ENCODE data around the gene CSNK1A1.

CSNK1A1 gene

GRCh38 chr5:149488645-149489306 lies 62.5 kb downstream of the CSNK1A1 start:
- no peak overlapping the region for H3K4me3 ChIP-seq (replicated peaks; ENCODE audit: low read depth, low read length)
- TF ChIP-seq, protein P1, sequence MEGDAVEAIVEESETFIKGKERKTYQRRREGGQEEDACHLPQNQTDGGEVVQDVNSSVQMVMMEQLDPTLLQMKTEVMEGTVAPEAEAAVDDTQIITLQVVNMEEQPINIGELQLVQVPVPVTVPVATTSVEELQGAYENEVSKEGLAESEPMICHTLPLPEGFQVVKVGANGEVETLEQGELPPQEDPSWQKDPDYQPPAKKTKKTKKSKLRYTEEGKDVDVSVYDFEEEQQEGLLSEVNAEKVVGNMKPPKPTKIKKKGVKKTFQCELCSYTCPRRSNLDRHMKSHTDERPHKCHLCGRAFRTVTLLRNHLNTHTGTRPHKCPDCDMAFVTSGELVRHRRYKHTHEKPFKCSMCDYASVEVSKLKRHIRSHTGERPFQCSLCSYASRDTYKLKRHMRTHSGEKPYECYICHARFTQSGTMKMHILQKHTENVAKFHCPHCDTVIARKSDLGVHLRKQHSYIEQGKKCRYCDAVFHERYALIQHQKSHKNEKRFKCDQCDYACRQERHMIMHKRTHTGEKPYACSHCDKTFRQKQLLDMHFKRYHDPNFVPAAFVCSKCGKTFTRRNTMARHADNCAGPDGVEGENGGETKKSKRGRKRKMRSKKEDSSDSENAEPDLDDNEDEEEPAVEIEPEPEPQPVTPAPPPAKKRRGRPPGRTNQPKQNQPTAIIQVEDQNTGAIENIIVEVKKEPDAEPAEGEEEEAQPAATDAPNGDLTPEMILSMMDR (IDR thresholded peaks at IDR 0.05; ENCODE audit: low read depth, low read length, missing control alignments): no peak
- DNase-seq (ENCODE audit: extremely low read depth, low read depth): no peak

GRCh38 chr5:149487672-149488071 lies 63.6 kb downstream of the CSNK1A1 start:
- no peak overlapping the region for H3K4me3 ChIP-seq (replicated peaks; ENCODE audit: low read depth, low read length)
- no peak for DNase-seq (ENCODE audit: extremely low read depth, low read depth)
- TF ChIP-seq, protein P1 (IDR thresholded peaks at IDR 0.05; ENCODE audit: low read depth, low read length, missing control alignments): no peak

DNA sequence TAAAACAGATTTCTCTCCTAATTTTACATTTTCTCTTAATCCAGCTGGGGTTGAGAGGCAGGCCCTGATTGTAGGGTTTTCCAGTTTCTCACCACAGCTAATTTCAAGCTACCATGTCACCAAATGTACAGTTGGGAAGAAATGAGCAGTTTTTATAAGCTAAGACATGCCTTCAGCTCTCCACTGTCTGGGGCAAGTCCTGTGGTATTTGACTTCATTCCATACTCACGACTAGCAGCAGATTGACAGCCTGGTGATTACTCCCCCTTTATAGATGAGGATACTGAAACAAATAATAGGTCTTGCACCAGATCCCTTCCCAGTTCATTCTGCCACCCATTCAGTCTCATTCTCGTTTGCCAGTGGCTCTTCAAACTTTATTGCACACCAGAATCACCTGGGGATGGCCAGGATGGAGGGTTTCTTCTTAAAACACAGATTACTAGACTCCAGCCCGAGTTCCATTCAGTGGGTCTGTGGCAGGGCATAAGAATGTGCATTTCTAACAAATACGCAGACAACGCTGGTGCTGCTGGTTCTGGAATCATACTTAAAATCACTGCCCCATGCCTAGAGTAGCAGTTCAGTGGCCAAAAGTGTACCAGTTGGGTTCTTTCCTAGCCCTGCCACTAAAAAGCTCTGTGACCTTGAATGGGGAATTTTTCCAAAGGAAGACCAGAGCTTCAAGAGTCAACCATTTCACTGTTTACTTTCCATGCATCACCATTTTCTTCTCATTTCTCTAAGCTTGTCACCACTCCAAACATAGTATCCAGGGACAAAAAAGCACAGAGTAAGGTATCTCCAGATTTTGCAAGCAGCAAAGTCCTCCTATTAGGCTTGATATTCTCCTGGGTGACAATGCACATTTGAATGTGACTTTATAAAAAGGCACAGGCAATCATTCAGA lies 64.3 kb downstream of the CSNK1A1 start:
- TF ChIP-seq, protein P1 (IDR thresholded peaks at IDR 0.05; ENCODE audit: low read depth, low read length, missing control alignments): no peak
- DNase-seq (ENCODE audit: extremely low read depth, low read depth): no peak
- H3K4me3 ChIP-seq (replicated peaks; ENCODE audit: low read depth, low read length): no peak overlapping the region

DNA sequence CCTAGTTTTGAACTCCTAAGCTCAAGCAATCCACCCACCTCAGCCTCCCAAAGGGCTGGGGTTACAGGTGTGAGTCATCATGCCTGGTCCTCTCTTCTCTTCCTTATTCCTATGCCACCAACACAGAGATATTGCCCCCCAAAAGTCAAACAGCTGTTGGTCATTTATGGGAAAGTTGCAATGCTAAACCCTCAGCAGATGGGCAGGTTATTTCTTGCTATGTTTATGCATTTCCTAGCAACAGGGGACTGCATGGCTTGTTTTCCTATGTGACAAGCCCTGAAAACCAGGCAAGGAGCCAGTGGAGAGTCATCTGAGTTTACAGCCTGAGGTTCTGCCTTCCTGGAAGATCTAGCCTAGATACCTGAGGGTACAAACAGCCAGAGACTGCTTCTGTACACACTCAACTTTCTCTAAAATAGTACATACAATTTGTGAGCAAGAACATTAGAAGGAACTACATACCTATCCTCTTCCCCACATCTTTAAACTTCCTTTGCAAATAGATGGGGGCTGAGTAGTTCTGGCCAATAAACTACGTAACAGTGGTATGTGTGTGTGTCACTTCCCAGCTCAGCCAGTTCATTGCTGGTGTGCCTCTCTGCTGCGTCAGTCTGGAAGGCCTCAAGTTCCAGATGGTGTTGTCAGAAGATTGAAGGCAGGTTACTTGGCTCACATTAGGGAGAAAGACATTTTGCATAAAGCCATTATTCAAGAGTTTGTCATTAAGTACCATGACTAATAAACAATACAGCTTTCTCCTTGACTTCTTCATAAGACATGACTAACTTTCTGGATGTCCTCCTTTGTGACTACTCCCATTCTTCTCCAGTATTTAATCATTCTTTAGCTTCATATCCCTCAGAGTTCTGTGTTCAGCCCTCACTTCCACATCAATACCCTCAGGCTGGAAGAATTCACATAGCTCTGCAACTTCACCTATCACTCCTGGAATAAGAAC lies 65.3 kb downstream of the CSNK1A1 start:
- no peak overlapping the region for H3K4me3 ChIP-seq (replicated peaks; ENCODE audit: low read depth, low read length)
- TF ChIP-seq, protein P1 (IDR thresholded peaks at IDR 0.05; ENCODE audit: low read depth, low read length, missing control alignments): no peak
- DNase-seq (ENCODE audit: extremely low read depth, low read depth): peak; percentile 96

GRCh38 chr5:149481485-149481884 lies 69.8 kb downstream of the CSNK1A1 start:
- no peak overlapping the region for H3K4me3 ChIP-seq (replicated peaks; ENCODE audit: low read depth, low read length)
- TF ChIP-seq, protein P1 (IDR thresholded peaks at IDR 0.05; ENCODE audit: low read depth, low read length, missing control alignments): no peak
- DNase-seq (ENCODE audit: extremely low read depth, low read depth): no peak

- no peak overlapping the region for H3K4me3 ChIP-seq (replicated peaks; ENCODE audit: low read depth, low read length)
- no peak for DNase-seq (ENCODE audit: extremely low read depth, low read depth)
- TF ChIP-seq, protein P1 (IDR thresholded peaks at IDR 0.05; ENCODE audit: low read depth, low read length, missing control alignments): no peak
These were observed 72.5 kb downstream of the CSNK1A1 start for GRCh38 chr5:149478761-149479160.
